CD4-positive, alpha-beta T cell treated with Interleukin-6 for 4 hours (primary cell): ENCODE measurements around the gene MXRA7.
"Not testable (repeated sequence)": the region's sequence is repeated elsewhere in the genome, so short reads cannot be mapped to it uniquely, and the experiment has no call there.

Experiments
- DNase-seq: peaks from one replicate; pipeline ENCODE4 v3.0.0-alpha.2; 2020; ENCODE audit warnings: mixed read lengths

The MXRA7 gene

DNA sequence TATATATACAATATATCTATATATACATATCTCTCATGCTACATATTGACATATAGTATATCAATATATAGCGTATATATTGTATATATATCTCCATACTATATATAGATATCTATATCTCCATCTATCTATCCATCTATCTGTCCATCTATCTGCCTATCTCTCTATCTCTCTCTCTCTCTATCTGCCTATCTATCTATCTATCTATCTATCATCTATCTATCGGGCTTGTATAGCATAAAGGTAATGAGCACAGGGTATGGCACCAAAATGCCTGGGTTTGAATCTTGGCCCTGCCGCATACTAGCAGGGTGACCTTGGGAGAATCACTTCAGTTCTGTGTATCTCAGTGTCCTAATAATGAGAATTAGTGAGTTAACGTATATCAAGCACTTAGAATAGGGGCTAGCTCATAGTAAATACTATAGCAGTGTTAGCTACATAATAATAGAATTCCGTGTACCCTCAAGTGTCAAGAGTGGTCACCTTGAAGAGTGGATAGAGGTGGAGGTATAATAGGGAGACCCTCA lies 68.7 kb downstream of the MXRA7 start:
- DNase-seq: no peak

DNA sequence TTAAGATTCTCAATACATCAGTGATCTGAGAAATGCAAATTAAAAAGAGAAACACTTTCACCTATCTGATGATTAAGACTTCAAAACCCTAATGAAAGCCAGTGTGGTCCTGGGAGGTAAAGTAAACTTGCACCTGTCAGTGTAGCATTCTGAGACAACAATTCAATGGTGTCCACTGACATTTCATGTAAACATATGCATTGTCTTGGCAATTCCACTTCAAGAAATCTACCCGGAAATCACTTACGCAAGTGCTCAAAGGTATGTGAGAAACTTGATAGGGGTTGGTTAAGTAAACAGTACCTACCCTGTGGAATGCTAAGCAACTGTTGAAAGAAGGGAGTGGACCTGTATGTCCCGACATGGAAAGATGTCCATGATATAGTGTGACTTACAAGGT lies 69.3 kb downstream of the MXRA7 start:
- no peak for DNase-seq

DNA sequence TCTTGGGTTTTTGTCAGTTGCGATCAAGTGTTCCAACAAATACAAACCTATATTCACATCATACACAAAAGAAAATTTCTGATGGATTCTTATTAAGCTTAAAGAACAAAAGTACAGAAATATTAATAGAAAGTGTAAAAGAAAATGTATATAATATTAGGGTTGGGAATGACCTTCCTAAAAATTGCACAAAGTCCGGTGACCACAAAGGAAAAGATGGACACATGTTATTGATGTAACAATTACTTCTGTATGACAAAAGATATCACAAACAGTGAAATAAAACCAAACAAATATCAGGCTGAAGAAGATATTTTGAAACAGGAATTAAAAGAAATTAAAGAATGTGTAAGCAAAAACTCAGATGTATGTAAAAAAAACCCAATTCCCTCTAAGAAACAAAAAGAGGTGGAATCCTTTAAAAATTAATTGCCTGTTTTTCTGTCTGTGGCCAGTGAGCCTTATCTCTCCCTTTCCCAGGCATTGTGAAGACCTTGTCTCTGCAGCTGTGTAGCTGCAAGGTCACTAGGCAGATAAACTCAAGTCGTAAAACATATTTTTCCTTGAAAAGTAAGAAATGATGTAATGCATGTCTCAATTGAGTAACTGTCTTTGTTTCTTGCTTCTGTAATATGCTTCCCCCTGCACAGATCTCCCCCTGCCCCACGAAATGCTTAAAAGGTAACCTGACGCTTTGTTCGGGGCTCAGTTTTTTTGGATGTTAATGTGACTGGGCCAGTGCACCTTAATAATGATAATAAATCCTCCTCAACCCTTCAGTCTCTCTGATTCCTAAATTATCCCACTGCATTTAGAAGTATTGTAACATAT lies 70.0 kb downstream of the MXRA7 start:
- no peak for DNase-seq

DNA sequence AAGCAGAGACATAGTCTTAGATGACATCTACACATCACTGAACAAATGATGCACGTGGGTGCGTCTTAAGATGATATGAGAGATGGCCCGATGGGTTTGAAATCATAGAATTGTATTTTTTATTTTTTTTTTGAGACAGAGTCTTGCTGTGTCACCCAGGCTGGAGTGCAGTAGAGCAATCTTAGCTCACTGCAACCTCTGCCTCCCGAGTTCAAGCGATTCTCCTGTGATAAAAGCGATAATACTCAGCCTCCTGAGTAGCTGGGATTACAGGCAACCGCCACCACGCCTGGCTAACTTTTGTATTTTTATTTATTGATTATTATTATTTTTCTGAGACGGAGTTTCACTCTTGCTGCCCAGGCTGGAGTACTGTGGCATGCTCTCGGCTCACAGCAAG lies 72.5 kb downstream of the MXRA7 start:
- DNase-seq: no peak

DNA sequence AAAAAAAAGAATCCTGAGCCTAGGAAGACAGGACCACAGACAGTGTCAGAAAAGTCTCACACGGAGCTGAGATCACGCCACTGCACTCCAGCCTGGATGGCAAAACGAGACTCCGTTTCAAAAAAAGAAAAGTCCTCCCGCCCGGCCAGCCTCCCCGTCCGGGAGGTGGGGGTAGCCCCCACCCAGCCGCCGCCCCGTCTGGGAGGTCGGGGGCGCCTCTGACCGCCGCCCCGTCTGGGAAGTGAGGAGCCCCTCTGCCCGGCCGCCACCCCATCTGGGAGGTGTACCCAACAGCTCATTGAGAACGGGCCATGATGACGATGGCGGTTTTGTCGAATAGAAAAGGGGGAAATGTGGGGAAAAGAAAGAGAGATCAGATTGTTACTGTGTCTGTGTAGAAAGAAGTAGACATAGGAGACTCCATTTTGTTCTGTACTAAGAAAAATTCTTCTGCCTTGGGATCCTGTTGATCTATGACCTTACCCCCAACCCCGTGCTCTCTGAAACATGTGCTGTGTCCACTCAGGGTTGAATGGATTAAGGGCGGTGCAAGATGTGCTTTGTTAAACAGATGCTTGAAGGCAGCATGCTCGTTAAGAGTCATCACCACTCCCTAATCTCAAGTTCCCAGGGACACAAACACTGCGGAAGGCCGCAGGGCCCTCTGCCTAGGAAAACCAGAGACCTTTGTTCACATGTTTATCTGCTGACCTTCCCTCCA lies 74.1 kb downstream of the MXRA7 start:
- not testable (repeated sequence) for DNase-seq

DNA sequence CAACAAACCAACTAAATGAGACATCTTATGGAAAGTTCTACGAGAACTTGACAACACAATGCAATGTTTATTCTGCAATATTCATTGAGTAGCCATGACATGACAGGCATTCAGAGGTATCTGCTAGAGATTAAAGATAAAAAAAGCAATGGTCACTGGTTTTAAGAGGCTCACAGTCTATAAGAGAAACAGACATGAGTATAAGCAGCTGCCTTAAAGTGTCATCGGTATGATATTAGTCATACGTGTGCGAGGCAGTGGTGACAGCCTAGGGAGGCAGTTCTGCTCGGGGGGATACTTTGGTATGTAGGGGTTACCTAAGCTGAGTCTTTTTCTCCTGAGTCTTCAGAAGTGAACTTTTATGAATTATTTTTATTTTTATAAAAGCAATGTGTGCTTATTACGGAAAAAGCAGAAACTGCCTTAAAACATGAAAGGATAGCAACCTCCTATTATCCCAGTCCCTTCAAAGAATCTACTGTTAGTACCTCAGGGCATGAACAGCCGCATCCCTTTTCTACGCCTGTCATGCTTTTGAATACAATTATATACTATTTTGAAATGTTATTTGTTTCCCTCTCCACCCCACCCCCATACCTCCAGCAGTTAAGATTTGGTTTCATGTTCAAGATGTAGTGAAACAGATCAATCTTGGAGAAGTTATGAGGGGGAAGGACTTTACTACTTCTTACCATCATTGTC lies 75.0 kb downstream of the MXRA7 start:
- DNase-seq: no peak

DNA sequence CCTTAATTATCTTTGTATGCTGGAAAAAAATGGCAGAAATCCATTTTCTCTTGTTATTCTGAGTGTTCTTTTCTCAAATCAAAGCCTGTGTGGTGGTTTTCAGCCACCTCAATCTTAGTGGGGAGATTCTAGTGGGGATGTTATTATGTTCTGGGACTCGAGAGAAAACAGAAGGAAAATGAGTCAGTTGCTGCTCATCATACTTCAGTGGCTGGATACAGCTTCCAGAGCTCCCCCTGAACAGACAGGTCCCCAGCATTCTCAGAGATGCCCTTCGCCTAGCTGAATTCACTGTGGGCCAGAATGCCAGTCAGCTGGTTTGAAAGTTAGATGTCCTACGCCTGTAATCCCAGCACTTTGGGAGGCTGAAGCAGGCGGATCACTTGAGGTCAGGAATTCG lies 75.7 kb downstream of the MXRA7 start:
- no peak for DNase-seq

DNA sequence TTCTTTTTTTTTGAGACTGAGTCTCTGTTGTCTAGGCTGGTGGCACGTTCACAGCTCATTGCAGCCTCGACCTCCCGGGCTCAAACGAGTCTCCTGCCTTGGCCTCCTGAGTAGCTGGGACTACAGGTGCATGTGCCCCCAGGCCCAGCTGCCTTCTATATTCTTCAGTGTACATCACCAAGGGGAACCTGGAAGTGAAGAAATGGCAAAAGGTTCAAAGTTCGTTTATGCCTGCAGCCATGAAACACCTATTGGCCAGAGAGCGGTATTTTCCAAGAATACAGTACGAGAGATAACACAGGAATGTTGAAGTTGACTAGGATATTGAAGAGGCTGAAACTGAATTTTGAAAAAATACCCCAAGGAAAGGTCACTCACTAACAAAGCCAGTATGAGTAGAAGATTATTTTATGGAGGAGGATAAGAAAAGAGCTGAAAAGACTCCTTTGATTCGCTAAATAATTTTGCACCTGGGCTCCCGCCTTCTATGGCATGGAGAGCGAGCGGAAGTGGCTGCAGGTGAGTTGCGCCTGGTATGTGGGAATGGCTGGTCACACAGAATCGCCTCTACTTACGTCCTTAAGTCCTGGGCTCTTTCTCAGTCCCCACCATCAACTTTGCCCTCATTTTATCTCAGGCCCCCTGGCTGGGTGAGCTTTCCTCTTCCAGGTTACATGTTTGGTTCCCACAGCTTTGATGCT lies 77.0 kb downstream of the MXRA7 start:
- DNase-seq: no peak

DNA sequence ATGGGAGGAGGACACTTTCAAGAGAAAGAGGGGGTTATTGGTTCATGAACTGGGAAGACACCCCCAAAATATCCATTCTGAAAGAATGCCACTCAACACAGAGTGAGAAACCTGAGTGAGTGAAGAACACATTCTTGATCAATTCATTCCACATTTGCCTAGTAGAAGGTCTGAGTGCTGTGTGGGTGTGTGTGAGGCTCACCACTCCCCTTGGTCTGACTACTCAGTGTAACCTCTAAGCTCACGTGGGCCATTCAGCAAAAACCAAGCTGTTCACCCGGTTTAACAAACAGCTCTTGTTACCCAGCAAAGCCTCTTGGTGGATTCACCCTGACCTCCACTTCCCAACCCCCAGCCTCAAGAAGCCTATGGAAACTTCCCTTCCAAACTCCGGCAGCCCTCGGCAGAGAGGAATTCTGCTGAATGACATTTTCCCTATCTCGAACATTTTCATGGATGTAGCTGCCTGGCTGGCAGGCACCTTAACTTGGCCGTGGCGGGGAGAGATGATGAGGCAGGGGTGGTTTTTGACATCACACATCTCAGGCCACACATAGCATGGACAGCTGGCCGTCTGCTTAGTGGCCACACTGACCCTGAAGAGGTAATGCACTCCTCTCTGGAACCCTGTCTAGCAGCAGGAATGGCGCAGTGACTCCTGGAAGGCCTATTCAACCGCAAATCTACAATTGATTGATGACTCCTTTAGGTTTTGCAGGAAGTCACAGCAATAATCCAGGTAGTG lies 78.8 kb downstream of the MXRA7 start:
- DNase-seq: no peak

DNA sequence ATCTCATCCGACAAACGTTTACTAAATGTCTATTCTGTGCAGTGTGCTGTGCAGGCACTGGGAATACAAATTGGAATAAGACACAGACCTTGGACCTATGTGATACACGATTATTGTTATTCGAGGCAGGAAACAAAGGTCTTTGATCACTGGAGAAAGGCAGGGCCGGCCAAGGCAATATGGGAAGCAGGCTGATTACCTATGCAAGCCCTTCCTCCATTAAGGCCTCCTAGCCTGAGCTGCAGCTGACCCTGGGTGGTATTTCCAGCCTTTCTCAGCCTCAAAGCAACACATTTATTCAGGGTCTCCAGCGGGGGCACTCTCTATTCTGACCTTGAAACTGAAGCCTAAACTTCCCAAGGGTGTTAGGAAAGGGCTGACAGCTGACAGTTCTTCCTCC lies 80.6 kb downstream of the MXRA7 start:
- no peak for DNase-seq
